ENCODE measurements around the gene GGCT.
A peak's percentile ranks its signal among the peaks of the same experiment; 100 is the strongest.
"Not testable (repeated sequence)": the region's sequence is repeated elsewhere in the genome, so short reads cannot be mapped to it uniquely, and the experiment has no call there.

Gene GGCT

GRCh38 chr7:30511973-30512662, 7.5 kb upstream of the GGCT start:
- H3K79me2 ChIP-seq (ENCODE audit: low read length): no peaks in the 10 kb centered on the region
- H2AFZ ChIP-seq (ENCODE audit: low read length): no peak overlapping the region
- H3K27me3 ChIP-seq (replicated peaks; ENCODE audit: insufficient read depth, low read length): no peaks in the 10 kb centered on the region
- no peaks in the 10 kb centered on the region for H3F3A ChIP-seq (ENCODE audit: insufficient read depth, low read length)
- no peak for DNase-seq
- no peaks in the 10 kb centered on the region for H3K36me3 ChIP-seq (replicated peaks; ENCODE audit: insufficient read depth, low read length)
- no peaks in the 10 kb centered on the region for H4K20me1 ChIP-seq (ENCODE audit: insufficient read depth, low read length)
- no peaks in the 10 kb centered on the region for H3K9me2 ChIP-seq (replicated peaks; ENCODE audit: insufficient read depth, low read length)
- no peak overlapping the region for H3K4me3 ChIP-seq (ENCODE audit: low read length)
- H3K27ac ChIP-seq (ENCODE audit: low read length): no peak overlapping the region
- H3K9me3 ChIP-seq (replicated peaks; ENCODE audit: insufficient read depth, low read length): no peaks in the 10 kb centered on the region
- H3K4me1 ChIP-seq (ENCODE audit: low read length): no peaks in the 10 kb centered on the region
- no peak overlapping the region for H3K9ac ChIP-seq (ENCODE audit: low read length)
- TF ChIP-seq EZH2phosphoT487 (IDR thresholded peaks at IDR 0.05; ENCODE audit: low read length): no peak
- no peak for TF ChIP-seq CTCF (IDR thresholded peaks at IDR 0.05; ENCODE audit: low read length)
- TF ChIP-seq EZH2 (optimal IDR thresholded peaks at IDR 0.05; ENCODE audit: low read depth, low read length): no peak
- H3K4me2 ChIP-seq (ENCODE audit: low read depth, low read length): no peak overlapping the region

- TF ChIP-seq EZH2 (optimal IDR thresholded peaks at IDR 0.05; ENCODE audit: low read depth, low read length): no peak
- TF ChIP-seq CTCF (IDR thresholded peaks at IDR 0.05; ENCODE audit: low read length): no peak
- TF ChIP-seq EZH2phosphoT487 (IDR thresholded peaks at IDR 0.05; ENCODE audit: low read length): no peak
- Histone ChIP-seq H2AFZ (ENCODE audit: low read length) (no peak overlapping the region), H3F3A (ENCODE audit: insufficient read depth, low read length) (no peaks in the 10 kb centered on the region), H3K27me3 (replicated peaks; ENCODE audit: insufficient read depth, low read length) (no peaks in the 10 kb centered on the region), H3K4me1 (ENCODE audit: low read length) (no peaks in the 10 kb centered on the region), H3K27ac (ENCODE audit: low read length) (no peak overlapping the region), H3K36me3 (replicated peaks; ENCODE audit: insufficient read depth, low read length) (no peaks in the 10 kb centered on the region), H3K9ac (ENCODE audit: low read length) (no peak overlapping the region), H3K4me3 (ENCODE audit: low read length) (no peak overlapping the region), H3K4me2 (ENCODE audit: low read depth, low read length) (no peak overlapping the region), H4K20me1 (ENCODE audit: insufficient read depth, low read length) (no peaks in the 10 kb centered on the region), H3K9me3 (replicated peaks; ENCODE audit: insufficient read depth, low read length) (no peaks in the 10 kb centered on the region), H3K79me2 (ENCODE audit: low read length) (no peaks in the 10 kb centered on the region), H3K9me2 (replicated peaks; ENCODE audit: insufficient read depth, low read length) (no peaks in the 10 kb centered on the region)
- DNase-seq: no peak
Observed at GRCh38 chr7:30511494-30511893, 6.9 kb upstream of the GGCT start.

- Histone ChIP-seq H3K9me2 (replicated peaks; ENCODE audit: insufficient read depth, low read length) (no peaks in the 10 kb centered on the region), H3F3A (ENCODE audit: insufficient read depth, low read length) (no peaks in the 10 kb centered on the region), H3K79me2 (ENCODE audit: low read length) (no peaks in the 10 kb centered on the region), H3K27ac (ENCODE audit: low read length) (no peak overlapping the region), H3K4me2 (ENCODE audit: low read depth, low read length) (no peak overlapping the region), H3K4me1 (ENCODE audit: low read length) (no peaks in the 10 kb centered on the region), H3K4me3 (ENCODE audit: low read length) (no peak overlapping the region), H3K9me3 (replicated peaks; ENCODE audit: insufficient read depth, low read length) (no peaks in the 10 kb centered on the region), H3K36me3 (replicated peaks; ENCODE audit: insufficient read depth, low read length) (no peaks in the 10 kb centered on the region), H4K20me1 (ENCODE audit: insufficient read depth, low read length) (no peaks in the 10 kb centered on the region), H3K27me3 (replicated peaks; ENCODE audit: insufficient read depth, low read length) (no peaks in the 10 kb centered on the region), H3K9ac (ENCODE audit: low read length) (no peak overlapping the region), H2AFZ (ENCODE audit: low read length) (no peak overlapping the region)
- peak; percentile 39 for DNase-seq
- TF ChIP-seq CTCF (IDR thresholded peaks at IDR 0.05; ENCODE audit: low read length) (peak; percentile 86), EZH2phosphoT487 (IDR thresholded peaks at IDR 0.05; ENCODE audit: low read length) (no peak)
Observed at GRCh38 chr7:30510124-30511075, 5.8 kb upstream of the GGCT start.

- H3K9me3 ChIP-seq (replicated peaks; ENCODE audit: insufficient read depth, low read length); H3K4me3 ChIP-seq (ENCODE audit: low read length); H4K20me1 ChIP-seq (ENCODE audit: insufficient read depth, low read length); H3K4me1 ChIP-seq (ENCODE audit: low read length); H3K27ac ChIP-seq (ENCODE audit: low read length); H3K79me2 ChIP-seq (ENCODE audit: low read length); H3F3A ChIP-seq (ENCODE audit: insufficient read depth, low read length); H3K9ac ChIP-seq (ENCODE audit: low read length); DNase-seq; H3K9me2 ChIP-seq (replicated peaks; ENCODE audit: insufficient read depth, low read length); H3K27me3 ChIP-seq (replicated peaks; ENCODE audit: insufficient read depth, low read length); H3K36me3 ChIP-seq (replicated peaks; ENCODE audit: insufficient read depth, low read length); H3K4me2 ChIP-seq (ENCODE audit: low read depth, low read length); H2AFZ ChIP-seq (ENCODE audit: low read length): not testable (repeated sequence)
Observed at GRCh38 chr7:30509171-30509857, 4.7 kb upstream of the GGCT start.

- not testable (repeated sequence) for H3K9me3 ChIP-seq (replicated peaks; ENCODE audit: insufficient read depth, low read length); H4K20me1 ChIP-seq (ENCODE audit: insufficient read depth, low read length); DNase-seq; H3K27ac ChIP-seq (ENCODE audit: low read length); H3K36me3 ChIP-seq (replicated peaks; ENCODE audit: insufficient read depth, low read length); H3K27me3 ChIP-seq (replicated peaks; ENCODE audit: insufficient read depth, low read length); H3K4me2 ChIP-seq (ENCODE audit: low read depth, low read length); H3K4me3 ChIP-seq (ENCODE audit: low read length); H3K4me1 ChIP-seq (ENCODE audit: low read length); H3K9me2 ChIP-seq (replicated peaks; ENCODE audit: insufficient read depth, low read length); H2AFZ ChIP-seq (ENCODE audit: low read length); H3F3A ChIP-seq (ENCODE audit: insufficient read depth, low read length); H3K9ac ChIP-seq (ENCODE audit: low read length)
- H3K79me2 ChIP-seq (ENCODE audit: low read length): peaks cover 20% of the 10 kb centered on the region
Observed at GRCh38 chr7:30507346-30507900, 2.8 kb upstream of the GGCT start.

Data from MM.1S (cell line).